Measurements from ENCODE around the gene NRTN.

- no peak for TF ChIP-seq EZH2phosphoT487 (IDR thresholded peaks at IDR 0.05; ENCODE audit: insufficient read depth, low read depth)
- TF ChIP-seq EZH2 (IDR thresholded peaks at IDR 0.05; ENCODE audit: insufficient read depth, poor library complexity, severe bottlenecking), result no peak
Measured at GRCh38 chr19:5825178-5825577, 20.3 kb downstream of the NRTN start.

All from GM23248 (cell line).